ENCODE data around the gene CHRDL2. TPM values are rescaled to one million over a fixed set of nuclear protein-coding genes. Genes with fewer than 3 reads are reported as not detected.

The CHRDL2 gene
- total and polyA plus RNA-seq, 2 of the 13 experiments (the other 11 are each of a cell fraction or from before 2014, with no cell fraction given), result 0.04 TPM; not detected in 1

DNA sequence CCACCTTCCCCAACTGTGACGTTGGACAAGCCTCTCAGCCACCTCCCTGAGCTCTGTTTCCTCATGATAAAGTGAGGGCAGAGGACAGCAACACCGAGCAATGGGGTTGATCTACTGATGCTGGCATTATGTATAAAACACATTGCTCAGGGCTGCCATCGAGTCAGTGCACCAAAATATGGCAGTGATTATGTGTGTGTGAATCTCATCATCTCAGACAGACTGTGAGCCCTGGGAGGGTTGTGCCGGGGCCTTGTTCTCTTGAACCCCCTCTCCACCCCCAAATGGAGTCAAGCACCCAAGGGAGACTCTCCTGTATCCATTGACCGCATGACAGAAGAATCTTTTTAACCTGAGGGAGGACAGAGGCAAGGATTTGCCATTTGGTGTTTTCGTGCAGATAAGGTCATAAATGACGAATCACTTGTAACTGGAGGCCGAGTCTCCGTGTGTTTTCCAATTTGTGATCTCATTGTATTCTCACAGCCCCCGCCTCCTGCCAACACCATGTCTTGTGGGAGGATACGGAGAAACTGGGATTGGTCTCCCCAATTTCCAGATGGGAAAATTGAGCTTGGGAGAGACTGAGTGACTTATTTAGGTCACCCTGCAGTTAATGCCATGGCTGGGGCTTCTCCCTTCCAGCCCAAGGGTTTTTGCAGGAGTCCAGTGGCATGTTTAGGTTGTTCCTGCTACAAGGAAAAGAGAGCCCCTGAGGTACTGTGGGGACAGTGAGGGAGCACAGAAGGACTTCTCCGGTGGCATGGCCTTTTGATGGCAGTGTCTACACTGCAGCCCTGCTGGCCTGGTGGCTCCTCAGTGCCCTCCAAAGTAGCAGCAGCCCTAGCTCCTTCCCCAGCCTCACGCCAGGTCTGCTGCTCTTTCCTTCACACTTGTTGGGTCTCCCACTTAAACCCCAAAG lies 52.4 kb downstream of the CHRDL2 start:
- POLR2A ChIA-PET, result no interaction called here
- DNase-seq (ENCODE audit: low spot score) (no peak), ATAC-seq (no peak), FAIRE-seq (no peak)
- WGBS (ENCODE audit: low lambda C conversion rate), result 45% methylated on average over 12 of the region's 13 CpGs
- Histone ChIP-seq H3K36me3 (replicated peaks in 1 of 2; ENCODE audit: control insufficient read depth in 1 of 2, insufficient read depth in 2 of 2, low read length in 2 of 2) (no peaks in the 10 kb centered on the region), H3K79me2 (ENCODE audit: insufficient read depth, low read length) (no peaks in the 10 kb centered on the region), H3K9me3 (ENCODE audit: low read length) (no peaks in the 10 kb centered on the region), H3K4me1 (ENCODE audit: insufficient read depth, low read length) (no peaks in the 10 kb centered on the region), H3K27ac (ENCODE audit: extremely low read length, insufficient read depth, low read length) (no peak overlapping the region), H3K4me2 (ENCODE audit: low read depth, low read length) (no peak overlapping the region), H3K27me3 (ENCODE audit: control insufficient read depth in 1 of 2, insufficient read depth in 2 of 2, low read length in 2 of 2) (peaks cover 0 to 1% of the 10 kb centered on the region in 2 experiments; a peak in 2 of 5 replicates), H2AFZ (ENCODE audit: low read length) (no peak overlapping the region), H4K20me1 (ENCODE audit: insufficient read depth, low read length) (no peaks in the 10 kb centered on the region), H3K9ac (ENCODE audit: insufficient read depth, low read depth, low read length) (no peak overlapping the region), H3K4me3 (replicated peaks in 1 of 3; ENCODE audit: insufficient read depth in 1 of 3, low read depth in 2 of 3, low read length in 3 of 3) (no peak overlapping the region)
- intact Hi-C loops (cut with micrococcal nuclease; ENCODE audit: unreplicated experiment), result no loop called here
- BruUV-seq (replicated peaks), result no TSS peak
- in situ Hi-C loops (cut with HindIII; ENCODE audit: extremely low pct_ligation_motif_present, low pct_unique_long_range_greater_than_20kb), result no loop called here
- CTCF ChIA-PET (ENCODE audit: low intra/inter-chr PET ratio, low total read pairs), result no interaction called here
- no peak for TF ChIP-seq PCBP1 (IDR thresholded peaks at IDR 0.05; ENCODE audit: borderline replicate concordance, low read depth, low read length)
- no peak for TF ChIP-seq ZNF230 (CRISPR knock-in tag; IDR thresholded peaks at IDR 0.05)
- no peak for TF ChIP-seq ZNF790 (CRISPR knock-in tag; IDR thresholded peaks at IDR 0.05; ENCODE audit: borderline replicate concordance)
- no peak for TF ChIP-seq ATF7 (IDR thresholded peaks at IDR 0.05)
- no peak for TF ChIP-seq ATF7 (CRISPR knock-in tag; IDR thresholded peaks at IDR 0.05)
- TF ChIP-seq, protein P1, sequence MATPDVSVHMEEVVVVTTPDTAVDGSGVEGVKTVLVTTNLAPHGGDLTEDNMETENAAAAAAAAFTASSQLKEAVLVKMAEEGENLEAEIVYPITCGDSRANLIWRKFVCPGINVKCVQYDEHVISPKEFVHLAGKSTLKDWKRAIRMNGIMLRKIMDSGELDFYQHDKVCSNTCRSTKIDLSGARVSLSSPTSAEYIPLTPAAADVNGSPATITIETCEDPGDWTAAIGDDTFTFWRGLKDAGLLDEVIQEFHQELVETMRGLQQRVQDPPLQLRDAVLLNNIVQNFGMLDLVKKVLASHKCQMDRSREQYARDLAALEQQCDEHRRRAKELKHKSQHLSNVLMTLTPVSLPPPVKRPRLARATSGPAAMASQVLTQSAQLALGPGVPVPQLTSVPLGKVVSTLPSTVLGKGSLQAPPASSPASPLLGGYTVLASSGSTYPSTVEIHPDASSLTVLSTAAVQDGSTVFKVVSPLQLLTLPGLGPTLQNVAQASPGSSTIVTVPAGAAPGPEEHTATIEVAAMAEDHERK (CRISPR knock-in tag; IDR thresholded peaks at IDR 0.05; ENCODE audit: low read depth), result no peak
- TF ChIP-seq, protein P2, sequence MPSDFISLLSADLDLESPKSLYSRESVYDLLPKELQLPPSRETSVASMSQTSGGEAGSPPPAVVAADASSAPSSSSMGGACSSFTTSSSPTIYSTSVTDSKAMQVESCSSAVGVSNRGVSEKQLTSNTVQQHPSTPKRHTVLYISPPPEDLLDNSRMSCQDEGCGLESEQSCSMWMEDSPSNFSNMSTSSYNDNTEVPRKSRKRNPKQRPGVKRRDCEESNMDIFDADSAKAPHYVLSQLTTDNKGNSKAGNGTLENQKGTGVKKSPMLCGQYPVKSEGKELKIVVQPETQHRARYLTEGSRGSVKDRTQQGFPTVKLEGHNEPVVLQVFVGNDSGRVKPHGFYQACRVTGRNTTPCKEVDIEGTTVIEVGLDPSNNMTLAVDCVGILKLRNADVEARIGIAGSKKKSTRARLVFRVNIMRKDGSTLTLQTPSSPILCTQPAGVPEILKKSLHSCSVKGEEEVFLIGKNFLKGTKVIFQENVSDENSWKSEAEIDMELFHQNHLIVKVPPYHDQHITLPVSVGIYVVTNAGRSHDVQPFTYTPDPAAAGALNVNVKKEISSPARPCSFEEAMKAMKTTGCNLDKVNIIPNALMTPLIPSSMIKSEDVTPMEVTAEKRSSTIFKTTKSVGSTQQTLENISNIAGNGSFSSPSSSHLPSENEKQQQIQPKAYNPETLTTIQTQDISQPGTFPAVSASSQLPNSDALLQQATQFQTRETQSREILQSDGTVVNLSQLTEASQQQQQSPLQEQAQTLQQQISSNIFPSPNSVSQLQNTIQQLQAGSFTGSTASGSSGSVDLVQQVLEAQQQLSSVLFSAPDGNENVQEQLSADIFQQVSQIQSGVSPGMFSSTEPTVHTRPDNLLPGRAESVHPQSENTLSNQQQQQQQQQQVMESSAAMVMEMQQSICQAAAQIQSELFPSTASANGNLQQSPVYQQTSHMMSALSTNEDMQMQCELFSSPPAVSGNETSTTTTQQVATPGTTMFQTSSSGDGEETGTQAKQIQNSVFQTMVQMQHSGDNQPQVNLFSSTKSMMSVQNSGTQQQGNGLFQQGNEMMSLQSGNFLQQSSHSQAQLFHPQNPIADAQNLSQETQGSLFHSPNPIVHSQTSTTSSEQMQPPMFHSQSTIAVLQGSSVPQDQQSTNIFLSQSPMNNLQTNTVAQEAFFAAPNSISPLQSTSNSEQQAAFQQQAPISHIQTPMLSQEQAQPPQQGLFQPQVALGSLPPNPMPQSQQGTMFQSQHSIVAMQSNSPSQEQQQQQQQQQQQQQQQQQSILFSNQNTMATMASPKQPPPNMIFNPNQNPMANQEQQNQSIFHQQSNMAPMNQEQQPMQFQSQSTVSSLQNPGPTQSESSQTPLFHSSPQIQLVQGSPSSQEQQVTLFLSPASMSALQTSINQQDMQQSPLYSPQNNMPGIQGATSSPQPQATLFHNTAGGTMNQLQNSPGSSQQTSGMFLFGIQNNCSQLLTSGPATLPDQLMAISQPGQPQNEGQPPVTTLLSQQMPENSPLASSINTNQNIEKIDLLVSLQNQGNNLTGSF (CRISPR knock-in tag; IDR thresholded peaks at IDR 0.05), result no peak
- TF ChIP-seq ZNF773 (CRISPR knock-in tag; IDR thresholded peaks at IDR 0.05; ENCODE audit: borderline replicate concordance), result no peak
- no peak for TF ChIP-seq MTA3 (CRISPR knock-in tag; IDR thresholded peaks at IDR 0.05)
- TF ChIP-seq CREM (IDR thresholded peaks at IDR 0.05), result no peak
- TF ChIP-seq CREM (CRISPR knock-in tag; IDR thresholded peaks at IDR 0.05), result no peak
- no peak for TF ChIP-seq ZNF296 (CRISPR knock-in tag; conservative IDR thresholded peaks at IDR 0.05)
- TF ChIP-seq ONECUT2 (CRISPR knock-in tag; IDR thresholded peaks at IDR 0.05), result no peak
- TF ChIP-seq IKZF4 (CRISPR knock-in tag; IDR thresholded peaks at IDR 0.05; ENCODE audit: borderline replicate concordance, low read depth, not compliant biosample characterization), result no peak
- TF ChIP-seq KMT2A (CRISPR knock-in tag; IDR thresholded peaks at IDR 0.05), result no peak
- TF ChIP-seq ZFP62 (CRISPR knock-in tag; IDR thresholded peaks at IDR 0.05), result no peak
- TF ChIP-seq, protein P3, sequence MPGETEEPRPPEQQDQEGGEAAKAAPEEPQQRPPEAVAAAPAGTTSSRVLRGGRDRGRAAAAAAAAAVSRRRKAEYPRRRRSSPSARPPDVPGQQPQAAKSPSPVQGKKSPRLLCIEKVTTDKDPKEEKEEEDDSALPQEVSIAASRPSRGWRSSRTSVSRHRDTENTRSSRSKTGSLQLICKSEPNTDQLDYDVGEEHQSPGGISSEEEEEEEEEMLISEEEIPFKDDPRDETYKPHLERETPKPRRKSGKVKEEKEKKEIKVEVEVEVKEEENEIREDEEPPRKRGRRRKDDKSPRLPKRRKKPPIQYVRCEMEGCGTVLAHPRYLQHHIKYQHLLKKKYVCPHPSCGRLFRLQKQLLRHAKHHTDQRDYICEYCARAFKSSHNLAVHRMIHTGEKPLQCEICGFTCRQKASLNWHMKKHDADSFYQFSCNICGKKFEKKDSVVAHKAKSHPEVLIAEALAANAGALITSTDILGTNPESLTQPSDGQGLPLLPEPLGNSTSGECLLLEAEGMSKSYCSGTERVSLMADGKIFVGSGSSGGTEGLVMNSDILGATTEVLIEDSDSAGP (CRISPR knock-in tag; IDR thresholded peaks at IDR 0.05; ENCODE audit: borderline replicate concordance), result no peak
